Right cardiac atrium (tissue), 5 donors: ENCODE measurements around the gene TMEM45A. TPM values are rescaled to one million over a fixed set of nuclear protein-coding genes. Genes with fewer than 3 reads are reported as not detected.
"Not testable (repeated sequence)": the region's sequence is repeated elsewhere in the genome, so short reads cannot be mapped to it uniquely, and the experiment has no call there.

Experiments used
- ATAC-seq, 2 donors: fragments of 200-7000 bp; cut with Tn5 transposase; one replicate each; pipeline versions ENCODE4 v1.8.0 to v1.9.1; 2020; ENCODE audit warnings: moderate library complexity in 2 of 2, mild to moderate bottlenecking in 1 of 2
- DNase-seq, 3 donors: peaks; one replicate each; pipeline ENCODE4 v3.0.0-alpha.2; 2020
- H3K27ac ChIP-seq: one replicate; pipeline ENCODE4 v1.5.1; 2013; ENCODE audit warnings: mild to moderate bottlenecking, low read length, control low read depth, moderate library complexity
- H3K27me3 ChIP-seq: one replicate; pipeline ENCODE4 v1.6.1; 2013; ENCODE audit not compliant: control insufficient read depth, insufficient read depth
- H3K4me1 ChIP-seq: one replicate; pipeline ENCODE4 v1.6.1; 2013; ENCODE audit warnings: low read length; ENCODE audit not compliant: control insufficient read depth, insufficient read depth
- H3K4me3 ChIP-seq: one replicate; pipeline ENCODE4 v1.5.1; 2013; ENCODE audit warnings: low read length, control low read depth
- H3K9me3 ChIP-seq: one replicate; pipeline ENCODE4 v1.6.1; 2013; ENCODE audit warnings: low read length; ENCODE audit not compliant: control insufficient read depth
- WGBS: extraction: QIAGEN DNeasy Blood & Tissue Kit; methylation state at CpG from one replicate; pipeline ENCODE4 v1.1.7; 2013; 5-methylcytosine and 5-hydroxymethylcytosine counted together
- intact Hi-C, 4 donors: fragments of 100-400 bp; cut with DNase I; formaldehyde crosslinking; loops; one replicate each; pipeline versions ENCODE4 v1.11.0 to v1.14.0; 2022 to 2023
- polyA plus RNA-seq: library from polyadenylated mRNA; stranded (reverse); fragments of 200-250 nt; gene quantifications from one replicate; pipeline ENCODE4 v1.2.3, GENCODE V29; 2013
- total RNA-seq, 4 donors: library from RNA; stranded (reverse); fragmentation: NEBNext Ultra II Directional; extraction: Animal tissue kit (Norgen Biotek cat#: 25700); gene quantifications; one replicate each; pipeline ENCODE4 v1.2.1, GENCODE V29; 2021
- donor health status: healthy with polysubstance abuse.
- donor health status: DM: no; HTN: yes; CAD: no.
- donor health status: DM: no; HTN: no; CAD: no.
- donor health status: DM: no; HTN: yes; CAD: no; lungs with severe emphysema.
- donor health status: DM: yes; HTN: yes; CAD: no.

The TMEM45A gene
- total and polyA plus RNA-seq, 5 donors = 7.6 to 21.0 (median 13.2) TPM

GRCh38 chr3:100483529-100483928 is 8.9 kb upstream of the TMEM45A start:
- ATAC-seq (no peak), DNase-seq (no peak)
- 100% methylated on average over 1 of the region's 1 CpG for WGBS
- Histone ChIP-seq H3K27me3 (no peaks in the 10 kb centered on the region), H3K4me3 (no peak overlapping the region), H3K4me1 (no peaks in the 10 kb centered on the region), H3K9me3 (no peaks in the 10 kb centered on the region), H3K27ac (no peak overlapping the region)
- intact Hi-C loops = no loop called here

- 94% methylated on average over 2 of the region's 2 CpGs for WGBS
- Histone ChIP-seq H3K4me3 (no peak overlapping the region), H3K27me3 (no peaks in the 10 kb centered on the region), H3K4me1 (no peaks in the 10 kb centered on the region), H3K9me3 (no peaks in the 10 kb centered on the region), H3K27ac (no peak overlapping the region)
- intact Hi-C loops = no loop called here
- ATAC-seq = no peak
- DNase-seq = no peak
Observed at GRCh38 chr3:100486808-100487207, 5.6 kb upstream of the TMEM45A start.

- Histone ChIP-seq H3K27ac (no peak overlapping the region), H3K4me3 (no peak overlapping the region), H3K27me3 (no peaks in the 10 kb centered on the region), H3K4me1 (no peaks in the 10 kb centered on the region), H3K9me3 (no peaks in the 10 kb centered on the region)
- no peak for ATAC-seq
- no peak for DNase-seq
- 90% methylated on average over 1 of the region's 1 CpG for WGBS
- intact Hi-C loops = no loop called here
Observed at GRCh38 chr3:100489118-100489517, 3.3 kb upstream of the TMEM45A start.

GRCh38 chr3:100496711-100497261 is 4.4 kb downstream of the TMEM45A start:
- Histone ChIP-seq H3K9me3 (no peaks in the 10 kb centered on the region), H3K4me3 (no peak overlapping the region), H3K27ac (no peak overlapping the region), H3K27me3 (no peaks in the 10 kb centered on the region), H3K4me1 (no peaks in the 10 kb centered on the region)
- intact Hi-C loops = no loop called here
- DNase-seq = no peak
- ATAC-seq = no peak

GRCh38 chr3:100499651-100500050 is 7.2 kb downstream of the TMEM45A start:
- intact Hi-C loops = no loop called here
- Histone ChIP-seq H3K27me3 (no peaks in the 10 kb centered on the region), H3K4me3 (no peak overlapping the region), H3K9me3 (no peaks in the 10 kb centered on the region), H3K27ac (no peak overlapping the region), H3K4me1 (no peaks in the 10 kb centered on the region)
- WGBS = 97% methylated on average over 4 of the region's 4 CpGs
- ATAC-seq (no peak), DNase-seq (no peak)

- no peaks in the 10 kb centered on the region for H3K27me3 ChIP-seq
- no peaks in the 10 kb centered on the region for H3K4me1 ChIP-seq
- no peak overlapping the region for H3K4me3 ChIP-seq
- intact Hi-C loops = no loop called here
- ATAC-seq = no peak
- 76% methylated on average over 8 of the region's 8 CpGs for WGBS
- H3K27ac ChIP-seq = no peak overlapping the region
- no peak for DNase-seq
- H3K9me3 ChIP-seq = no peaks in the 10 kb centered on the region
Observed at GRCh38 chr3:100500320-100500880, 8.0 kb downstream of the TMEM45A start.

GRCh38 chr3:100503448-100503847 is 11.0 kb downstream of the TMEM45A start:
- intact Hi-C loops = no loop called here
- H3K9me3 ChIP-seq = no peaks in the 10 kb centered on the region
- no peak overlapping the region for H3K4me3 ChIP-seq
- H3K27ac ChIP-seq = no peak overlapping the region
- 89% methylated on average over 1 of the region's 1 CpG for WGBS
- no peaks in the 10 kb centered on the region for H3K4me1 ChIP-seq
- no peaks in the 10 kb centered on the region for H3K27me3 ChIP-seq
- no peak for ATAC-seq
- no peak for DNase-seq

- Histone ChIP-seq H3K9me3 (no peaks in the 10 kb centered on the region), H3K4me1 (no peaks in the 10 kb centered on the region), H3K27me3 (no peaks in the 10 kb centered on the region), H3K4me3 (no peak overlapping the region), H3K27ac (no peak overlapping the region)
- WGBS = 95% methylated on average over 2 of the region's 2 CpGs
- intact Hi-C loops = no loop called here
- ATAC-seq = no peak
- no peak for DNase-seq
Observed at GRCh38 chr3:100506355-100506754, 13.9 kb downstream of the TMEM45A start.

GRCh38 chr3:100509818-100510217 is 17.4 kb downstream of the TMEM45A start:
- H3K27ac ChIP-seq, H3K9me3 ChIP-seq, H3K4me1 ChIP-seq, ATAC-seq, intact Hi-C loops, H3K4me3 ChIP-seq, H3K27me3 ChIP-seq, DNase-seq: not testable (repeated sequence)
- WGBS = 96% methylated on average over 15 of the region's 15 CpGs

- intact Hi-C loops = no loop called here
- Histone ChIP-seq H3K4me1 (no peaks in the 10 kb centered on the region), H3K4me3 (no peak overlapping the region), H3K27ac (no peak overlapping the region), H3K9me3 (no peaks in the 10 kb centered on the region), H3K27me3 (no peaks in the 10 kb centered on the region)
- DNase-seq = no peak
- ATAC-seq = no peak
- 71% methylated on average over 2 of the region's 2 CpGs for WGBS
Observed at GRCh38 chr3:100516232-100516631, 23.8 kb downstream of the TMEM45A start.

- Histone ChIP-seq H3K9me3 (no peaks in the 10 kb centered on the region), H3K4me3 (no peak overlapping the region), H3K27me3 (no peaks in the 10 kb centered on the region), H3K4me1 (no peaks in the 10 kb centered on the region), H3K27ac (no peak overlapping the region)
- WGBS = 71% methylated on average over 4 of the region's 4 CpGs
- intact Hi-C loops = no loop called here
- DNase-seq (peak in 1 of 3 donors; percentile 19), ATAC-seq (peak in 1 of 2 donors; percentile 35)
Observed at GRCh38 chr3:100516838-100517237, 24.4 kb downstream of the TMEM45A start.

- no peaks in the 10 kb centered on the region for H3K27me3 ChIP-seq
- H3K4me1 ChIP-seq = no peaks in the 10 kb centered on the region
- WGBS = 82% methylated on average over 6 of the region's 6 CpGs
- no peak overlapping the region for H3K27ac ChIP-seq
- DNase-seq (no peak), ATAC-seq (no peak)
- no peaks in the 10 kb centered on the region for H3K9me3 ChIP-seq
- no peak overlapping the region for H3K4me3 ChIP-seq
- intact Hi-C loops = no loop called here
Observed at GRCh38 chr3:100517276-100517675, 24.9 kb downstream of the TMEM45A start.
